OCI-LY7 (cell line): ENCODE results near the gene KIF5A.

Experiments
- EZH2phosphoT487 ChIP-seq: fragments of 200-600 bp; sonication (generic); IDR thresholded peaks from 2 replicates; pipeline ENCODE4 v1.6.1; 2018; ENCODE audit warnings: low read depth, borderline replicate concordance, mild to moderate bottlenecking, mixed run types, antibody characterized with exemption, low read length, moderate library complexity, mixed read lengths
- TF ChIP-seq, protein P1 (sequence below): fragments of 200-600 bp; sonication (generic); conservative IDR thresholded peaks from 2 replicates; pipeline ENCODE4 v1.5.1; 2014; ENCODE audit warnings: mild to moderate bottlenecking, antibody characterized with exemption, low read length, moderate library complexity, mixed read lengths

DNA sequence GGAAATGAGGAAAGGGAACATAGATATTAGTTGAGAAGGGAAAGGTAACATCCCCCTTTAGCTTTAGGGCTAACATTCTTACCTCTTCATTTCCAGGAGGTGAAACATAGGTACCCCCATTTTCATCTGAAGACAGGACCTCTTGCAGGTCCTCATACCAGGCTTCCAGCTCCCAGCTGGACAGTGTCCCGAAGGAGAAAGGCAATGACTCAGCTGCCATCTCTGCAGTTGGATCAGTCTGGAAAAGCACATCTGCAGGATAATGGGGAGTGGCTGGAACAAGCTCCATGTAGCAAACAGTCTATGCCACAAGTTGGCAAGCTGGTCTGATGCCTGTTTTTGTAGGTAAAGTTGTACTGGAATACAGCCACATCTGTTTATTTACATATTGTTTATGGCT is 32.7 kb upstream of the KIF5A start:
- TF ChIP-seq, protein P1, sequence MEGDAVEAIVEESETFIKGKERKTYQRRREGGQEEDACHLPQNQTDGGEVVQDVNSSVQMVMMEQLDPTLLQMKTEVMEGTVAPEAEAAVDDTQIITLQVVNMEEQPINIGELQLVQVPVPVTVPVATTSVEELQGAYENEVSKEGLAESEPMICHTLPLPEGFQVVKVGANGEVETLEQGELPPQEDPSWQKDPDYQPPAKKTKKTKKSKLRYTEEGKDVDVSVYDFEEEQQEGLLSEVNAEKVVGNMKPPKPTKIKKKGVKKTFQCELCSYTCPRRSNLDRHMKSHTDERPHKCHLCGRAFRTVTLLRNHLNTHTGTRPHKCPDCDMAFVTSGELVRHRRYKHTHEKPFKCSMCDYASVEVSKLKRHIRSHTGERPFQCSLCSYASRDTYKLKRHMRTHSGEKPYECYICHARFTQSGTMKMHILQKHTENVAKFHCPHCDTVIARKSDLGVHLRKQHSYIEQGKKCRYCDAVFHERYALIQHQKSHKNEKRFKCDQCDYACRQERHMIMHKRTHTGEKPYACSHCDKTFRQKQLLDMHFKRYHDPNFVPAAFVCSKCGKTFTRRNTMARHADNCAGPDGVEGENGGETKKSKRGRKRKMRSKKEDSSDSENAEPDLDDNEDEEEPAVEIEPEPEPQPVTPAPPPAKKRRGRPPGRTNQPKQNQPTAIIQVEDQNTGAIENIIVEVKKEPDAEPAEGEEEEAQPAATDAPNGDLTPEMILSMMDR: no peak
- no peak for TF ChIP-seq EZH2phosphoT487
